HG03064 (cell line): ENCODE results near the gene WDR4.
A peak's percentile ranks its signal among the peaks of the same experiment; 100 is the strongest.
"Not testable (repeated sequence)": the region's sequence is repeated elsewhere in the genome, so short reads cannot be mapped to it uniquely, and the experiment has no call there.

Experiments used
- ATAC-seq: cut with Tn5 transposase; IDR thresholded peaks from one replicate; pipeline ENCODE4 v1.9.1; 2021; ENCODE audit warnings: low read depth; ENCODE audit not compliant: unreplicated experiment

The WDR4 gene

DNA sequence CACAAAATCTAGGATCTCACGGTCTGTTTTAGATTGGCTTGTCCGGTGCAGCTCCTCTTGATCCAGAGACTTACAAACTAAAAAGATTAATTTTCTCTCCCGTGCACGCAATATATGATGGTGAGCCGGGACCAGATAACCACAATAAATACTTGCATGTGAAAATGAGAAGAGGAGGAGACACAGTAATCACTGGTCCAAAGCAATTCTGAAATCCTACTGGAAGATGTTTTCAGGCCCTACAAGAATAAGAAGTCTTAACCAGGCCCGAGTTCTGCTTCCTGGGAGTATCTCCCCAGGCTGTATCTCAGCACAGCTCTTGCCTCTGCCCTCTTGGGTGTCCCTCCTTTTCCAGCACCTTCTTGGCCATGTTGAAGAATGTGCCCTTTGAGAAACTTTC is 1.0 kb upstream of the WDR4 start:
- ATAC-seq = no peak

DNA sequence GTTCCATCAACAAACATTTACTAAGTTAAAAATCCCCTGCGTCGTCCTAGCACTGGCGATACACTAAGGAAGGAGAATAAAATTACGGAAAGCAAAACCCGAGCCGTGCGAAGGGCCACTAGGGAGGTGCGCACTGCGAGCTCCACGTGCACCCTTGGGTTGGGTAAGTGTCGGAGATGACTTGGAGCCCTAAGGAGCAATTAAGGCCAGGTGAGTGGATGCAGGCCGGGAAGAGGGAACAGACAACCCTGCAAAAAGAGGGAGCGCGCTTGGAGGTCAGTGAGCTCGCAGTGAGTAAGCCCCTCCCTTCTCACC is 704 bp downstream of the WDR4 start:
- ATAC-seq = peak; percentile 3

DNA sequence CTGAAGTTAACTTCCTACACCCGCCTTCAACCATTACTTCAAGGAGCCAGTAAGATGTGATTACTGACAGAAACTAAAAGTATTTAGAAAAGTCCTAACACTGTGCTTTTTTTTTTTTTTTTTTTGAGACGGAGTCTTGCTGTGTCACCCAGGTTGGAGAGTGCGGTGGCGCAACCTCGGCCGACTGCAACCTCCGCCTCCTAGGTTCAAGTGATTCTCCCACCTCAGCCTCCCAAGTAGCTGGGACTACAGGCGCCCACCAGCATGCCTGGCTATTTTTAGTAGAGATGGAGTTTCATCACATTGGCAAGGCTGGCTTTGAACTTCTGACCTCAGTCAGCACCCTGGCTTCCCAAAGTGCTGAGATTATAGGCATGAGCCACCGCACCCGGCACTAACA is 3.5 kb downstream of the WDR4 start:
- not testable (repeated sequence) for ATAC-seq

- ATAC-seq = no peak
These were observed 6.2 kb downstream of the WDR4 start for GRCh38 chr21:42873096-42873495.

GRCh38 chr21:42868196-42868595 is 11.1 kb downstream of the WDR4 start:
- no peak for ATAC-seq

DNA sequence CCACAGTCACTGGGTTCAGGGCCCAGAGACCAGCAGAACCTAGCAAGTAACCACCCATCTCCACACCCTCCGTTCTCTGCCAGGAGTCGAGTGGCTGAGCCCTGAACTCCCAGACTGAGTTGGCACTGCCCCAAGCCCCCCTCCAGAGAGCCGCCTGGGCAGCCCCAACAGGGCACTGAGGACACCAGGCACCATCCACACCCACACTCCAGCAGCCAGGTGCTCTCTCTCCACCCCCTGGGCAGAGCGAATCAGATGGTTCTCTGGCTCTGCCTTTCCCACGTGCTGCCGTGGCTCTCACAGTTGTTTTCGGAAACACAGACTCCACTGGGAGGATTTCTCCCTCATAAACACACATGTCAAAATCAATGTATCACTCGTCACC is 13.6 kb downstream of the WDR4 start:
- ATAC-seq = no peak

DNA sequence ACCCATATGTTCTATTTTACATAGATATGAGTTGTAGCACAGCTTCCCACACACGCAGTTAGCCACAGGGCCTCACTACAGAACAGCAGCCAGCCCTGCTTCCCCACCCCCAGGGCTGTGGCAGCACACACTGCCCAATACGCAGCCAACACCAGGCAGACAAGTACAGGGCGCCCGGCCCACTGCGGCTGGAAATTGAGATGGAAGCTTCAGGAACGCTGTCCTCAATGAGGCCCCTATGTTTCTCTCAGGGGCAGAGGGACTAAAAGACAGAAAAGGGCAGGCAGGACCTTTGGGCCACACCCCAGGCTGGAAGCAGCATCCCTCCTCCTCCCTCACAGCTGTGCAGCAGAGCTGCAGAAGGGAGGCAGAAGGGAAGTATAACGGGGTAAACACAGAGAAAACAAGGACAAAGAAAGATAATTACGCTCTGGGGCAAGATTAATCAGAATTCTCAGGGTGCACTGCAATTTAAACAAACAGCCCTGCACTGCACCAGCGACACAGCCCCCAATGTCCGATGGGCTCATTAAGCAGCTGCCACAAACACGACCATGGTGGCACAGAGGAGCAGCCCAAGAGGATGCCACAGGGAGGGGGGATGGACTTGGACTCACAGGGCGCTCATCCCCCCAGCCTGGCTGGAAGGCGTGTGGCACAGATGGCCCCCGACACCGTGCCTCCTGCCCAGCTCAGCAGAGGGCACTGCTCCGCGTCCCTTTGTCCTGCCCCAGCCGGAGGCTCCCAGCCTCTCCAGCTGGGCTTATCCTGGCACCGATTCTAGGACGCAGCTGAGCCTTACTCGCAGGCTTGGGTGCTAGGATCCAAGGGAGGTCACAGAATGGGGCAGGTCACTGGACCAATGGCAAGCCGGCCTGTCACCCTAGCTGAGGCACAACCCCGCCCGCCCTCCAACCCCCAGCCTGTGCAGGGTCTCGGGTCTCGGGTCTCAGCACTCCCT is 14.2 kb downstream of the WDR4 start:
- ATAC-seq = no peak

GRCh38 chr21:42864286-42864685 is 15.1 kb downstream of the WDR4 start:
- ATAC-seq = no peak

DNA sequence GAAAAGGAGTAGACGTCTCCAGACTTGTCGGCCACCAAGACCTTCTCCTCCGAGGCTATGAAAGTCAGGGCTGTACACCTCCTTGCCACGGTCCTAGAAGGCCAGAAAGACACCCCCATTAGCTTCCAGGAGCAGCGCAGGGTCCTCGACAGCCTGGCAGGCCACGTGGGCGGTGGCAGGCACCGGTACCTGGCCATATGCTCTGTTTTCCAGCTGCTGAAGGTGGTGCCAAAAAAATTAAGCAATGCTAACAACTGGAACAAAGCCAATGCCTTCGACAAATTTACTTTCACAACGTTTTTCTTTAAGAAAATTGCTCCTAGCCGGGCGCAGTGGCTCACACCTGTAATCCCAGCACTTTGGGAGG is 15.9 kb downstream of the WDR4 start:
- no peak for ATAC-seq

DNA sequence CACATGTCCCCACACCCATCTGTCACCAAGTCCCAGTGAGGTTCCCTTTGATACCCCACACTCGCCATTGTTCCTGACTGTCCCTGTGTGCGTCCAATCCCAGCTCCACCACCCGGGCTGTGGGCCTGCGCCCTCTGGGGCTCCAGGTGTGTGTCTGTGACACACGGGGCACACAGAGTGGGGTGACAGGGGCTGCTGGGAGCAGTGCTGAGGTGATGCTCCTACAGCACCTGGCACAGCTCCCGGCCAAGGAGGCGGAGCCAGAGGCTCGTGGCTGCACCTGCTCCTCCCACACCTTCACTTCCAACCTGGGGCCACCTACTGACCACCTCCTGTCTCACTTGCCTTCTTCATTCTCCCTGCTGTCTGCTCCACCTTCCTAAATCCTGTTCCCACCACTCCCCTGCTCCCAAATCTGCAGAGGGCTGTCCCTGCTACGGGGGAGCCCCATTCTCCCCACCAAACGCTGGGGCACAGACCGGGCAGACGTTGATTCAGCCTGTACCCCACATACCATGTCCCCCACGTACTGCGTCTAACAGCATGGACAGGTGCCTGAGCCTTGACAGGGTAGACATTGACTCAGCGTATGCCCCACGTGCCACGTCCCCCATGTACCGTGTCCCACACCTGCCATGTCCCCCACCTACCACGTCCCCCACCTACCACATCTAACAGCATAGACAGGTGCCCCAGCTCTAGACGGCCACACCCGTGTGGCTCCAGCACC is 16.4 kb downstream of the WDR4 start:
- ATAC-seq = no peak

- ATAC-seq = no peak
These were observed 17.4 kb downstream of the WDR4 start for GRCh38 chr21:42861848-42862400.

- ATAC-seq = no peak
These were observed 18.0 kb downstream of the WDR4 start for GRCh38 chr21:42861311-42861847.

DNA sequence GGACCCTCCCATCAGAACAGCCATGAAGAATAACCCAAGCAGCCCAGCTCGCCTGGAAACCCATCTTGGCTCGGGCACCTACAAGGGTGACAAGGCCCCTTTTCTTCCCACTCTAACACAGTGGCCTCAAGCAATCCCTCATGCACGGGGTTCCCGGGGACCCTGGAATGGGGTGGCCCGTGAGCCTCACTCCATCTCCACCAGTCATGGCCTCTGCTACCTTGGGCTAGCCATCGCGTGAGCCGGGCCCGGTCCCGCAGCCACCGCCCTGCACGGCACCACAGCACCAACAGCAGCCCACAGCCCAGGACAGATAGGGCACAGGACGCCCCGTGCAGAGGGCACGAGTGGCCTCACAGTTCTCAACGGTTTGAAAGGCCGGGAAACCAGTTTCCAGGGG is 19.0 kb downstream of the WDR4 start:
- no peak for ATAC-seq

DNA sequence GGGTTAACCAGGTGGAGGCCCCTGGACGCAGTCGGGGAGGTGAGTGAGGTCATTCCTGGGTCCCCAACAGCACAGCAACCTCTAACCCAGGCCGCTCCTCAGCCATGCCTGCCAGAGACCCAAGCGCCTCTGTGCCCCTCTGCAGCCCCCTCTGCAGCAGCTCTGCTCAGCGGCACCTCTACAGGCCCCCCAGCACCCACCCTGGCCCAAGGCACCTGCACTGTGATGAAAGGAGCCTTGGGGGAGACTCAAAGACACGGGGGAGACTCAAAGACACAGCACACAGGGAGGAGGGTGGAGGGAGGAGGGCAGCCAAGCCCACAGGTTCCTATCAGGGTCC is 19.5 kb downstream of the WDR4 start:
- ATAC-seq = no peak

DNA sequence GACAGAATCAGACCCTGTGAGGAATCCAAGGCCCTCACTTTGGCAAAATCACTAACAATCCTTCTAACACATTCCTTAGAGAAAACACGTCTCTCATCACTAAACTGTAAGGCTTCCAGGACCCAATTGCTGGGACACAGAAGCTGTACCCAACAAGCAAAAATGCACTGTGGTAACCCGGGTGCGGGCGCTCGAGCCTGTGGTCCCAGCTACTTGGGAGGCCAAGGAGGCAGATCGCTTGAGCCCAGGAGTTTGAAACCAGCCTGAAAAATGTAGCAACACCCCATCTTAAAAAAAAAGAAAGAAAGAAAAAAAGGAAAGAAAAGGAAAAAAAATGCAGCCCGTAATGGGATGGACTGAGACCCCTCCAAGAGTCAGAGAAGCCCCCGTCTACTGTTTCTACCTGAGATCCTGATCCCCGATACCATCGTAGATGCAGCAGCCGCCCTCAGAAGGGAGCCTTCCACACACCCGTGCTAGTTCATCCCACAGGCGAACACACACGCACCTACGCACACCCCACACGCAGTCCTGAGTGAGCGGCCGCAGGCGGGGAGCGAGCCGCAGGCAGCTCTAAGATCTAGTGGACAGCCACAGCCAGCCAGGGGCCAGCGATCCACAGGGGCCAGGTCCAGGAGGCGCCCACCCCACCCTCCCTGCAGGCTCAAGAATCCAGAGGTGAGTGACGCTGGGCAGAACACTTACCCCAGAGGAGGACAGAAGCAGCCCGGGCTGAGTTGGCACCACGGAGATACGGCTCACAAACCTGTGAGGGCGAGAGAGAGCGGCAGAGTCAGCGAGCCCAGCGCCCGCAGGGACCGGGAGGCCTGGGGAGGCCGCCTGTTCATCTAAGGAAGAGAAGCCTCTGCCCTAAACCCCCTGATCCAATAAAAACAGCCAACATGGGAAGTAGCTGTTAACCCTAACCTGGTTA is 20.1 kb downstream of the WDR4 start:
- no peak for ATAC-seq

GRCh38 chr21:42858185-42858847 is 21.0 kb downstream of the WDR4 start:
- no peak for ATAC-seq

DNA sequence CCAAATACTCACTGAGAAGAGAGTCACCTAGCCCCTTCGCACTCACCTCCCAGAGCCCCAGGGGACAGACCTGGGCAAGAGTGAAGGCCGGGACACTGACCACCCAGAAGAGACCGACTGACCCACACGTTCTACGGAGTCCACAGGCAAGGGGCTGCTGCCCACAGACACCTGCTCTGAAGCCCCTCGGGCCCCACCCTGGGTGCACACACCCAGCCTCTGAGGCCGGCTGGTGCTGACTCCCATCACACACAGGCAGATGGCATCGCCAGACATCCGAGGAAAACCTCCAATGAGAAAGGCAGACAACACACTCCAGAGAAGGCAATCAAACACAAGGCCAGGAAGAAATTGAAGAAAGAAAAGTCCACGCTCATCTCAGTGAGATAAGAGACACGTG is 22.1 kb downstream of the WDR4 start:
- no peak for ATAC-seq

GRCh38 chr21:42855937-42856335 is 23.4 kb downstream of the WDR4 start:
- ATAC-seq = no peak

GRCh38 chr21:42855171-42855936 is 24.0 kb downstream of the WDR4 start:
- ATAC-seq = no peak
